ENCODE measurements around the gene DDX54.

DDX54 gene

GRCh38 chr12:113204804-113205203 lies 19.5 kb upstream of the DDX54 start:
- TF ChIP-seq CTCF (IDR thresholded peaks at IDR 0.05; ENCODE audit: insufficient read depth, low read length) (no peak), REST (IDR thresholded peaks at IDR 0.05; ENCODE audit: insufficient replicate concordance, low read depth) (no peak)
- no peaks in the 10 kb centered on the region for H3K27me3 ChIP-seq (ENCODE audit: insufficient read depth, poor library complexity, severe bottlenecking)
- H3K27ac ChIP-seq (replicated peaks): peak overlapping the region; percentile 54
- H3K4me3 ChIP-seq (replicated peaks; ENCODE audit: insufficient read depth, low read length): no peak overlapping the region
- no peak for DNase-seq (ENCODE audit: low read depth in 1 of 2, low spot score in 1 of 2)

- Histone ChIP-seq H3K27ac (replicated peaks) (peak overlapping the region; percentile 54), H3K27me3 (ENCODE audit: insufficient read depth, poor library complexity, severe bottlenecking) (no peaks in the 10 kb centered on the region), H3K4me3 (replicated peaks; ENCODE audit: insufficient read depth, low read length) (no peak overlapping the region)
- TF ChIP-seq GABPA (IDR thresholded peaks at IDR 0.05; ENCODE audit: low read depth): no peak
- TF ChIP-seq POLR2AphosphoS5 (IDR thresholded peaks at IDR 0.05; ENCODE audit: low read depth): 0 out of 2 replicates have a peak, but pooled peaks have one; percentile 28
- DNase-seq (ENCODE audit: low read depth in 1 of 2, low spot score in 1 of 2): peak; percentile 57 to 60
Observed at GRCh38 chr12:113203852-113204760, 18.8 kb upstream of the DDX54 start.

- DNase-seq (ENCODE audit: low read depth in 1 of 2, low spot score in 1 of 2): no peak
- Histone ChIP-seq H3K27ac (replicated peaks) (no peak overlapping the region), H3K27me3 (ENCODE audit: insufficient read depth, poor library complexity, severe bottlenecking) (no peaks in the 10 kb centered on the region), H3K4me3 (replicated peaks; ENCODE audit: insufficient read depth, low read length) (no peak overlapping the region)
- TF ChIP-seq SPI1 (IDR thresholded peaks at IDR 0.05; ENCODE audit: borderline replicate concordance, low read depth) (no peak), REST (IDR thresholded peaks at IDR 0.05; ENCODE audit: insufficient replicate concordance, low read depth) (no peak), CTCF (IDR thresholded peaks at IDR 0.05; ENCODE audit: insufficient read depth, low read length) (no peak), POLR2AphosphoS5 (IDR thresholded peaks at IDR 0.05; ENCODE audit: low read depth) (no peak), GABPA (IDR thresholded peaks at IDR 0.05; ENCODE audit: low read depth) (no peak)
Observed at GRCh38 chr12:113202300-113203075, 17.2 kb upstream of the DDX54 start.

All from HL-60 (cell line).